Trophoblast cell (in vitro differentiated cells and primary cell): Measurements from ENCODE around the gene SRC.

Experiments used
- DNase-seq, 2 donors: peaks; one replicate each; pipeline ENCODE4 v3.0.0-alpha.2; 2016
- H2AFZ ChIP-seq: 2 replicates; pipeline ENCODE4 v1.6.1; 2013; ENCODE audit warnings: low read length, moderate library complexity, mild to moderate bottlenecking; ENCODE audit not compliant: insufficient read depth, poor library complexity
- H2AK5ac ChIP-seq: 2 replicates; pipeline ENCODE4 v1.6.1; 2013; ENCODE audit warnings: mild to moderate bottlenecking, low read length
- H2BK120ac ChIP-seq: 2 replicates; pipeline ENCODE4 v1.6.1; 2013; ENCODE audit warnings: low read length, mild to moderate bottlenecking, moderate library complexity; ENCODE audit not compliant: insufficient read depth, poor library complexity
- H2BK12ac ChIP-seq: 2 replicates; pipeline ENCODE4 v1.6.1; 2013; ENCODE audit warnings: mild to moderate bottlenecking, low read length, moderate library complexity
- H2BK5ac ChIP-seq: 2 replicates; pipeline ENCODE4 v1.6.1; 2013; ENCODE audit warnings: low read length, low read depth, moderate library complexity, mild to moderate bottlenecking; ENCODE audit not compliant: poor library complexity
- H3K14ac ChIP-seq: 2 replicates; pipeline ENCODE4 v1.6.1; 2013; ENCODE audit warnings: mild to moderate bottlenecking, low read length
- H3K18ac ChIP-seq: 2 replicates; pipeline ENCODE4 v1.6.1; 2013; ENCODE audit warnings: mild to moderate bottlenecking, low read length
- H3K23ac ChIP-seq: 2 replicates; pipeline ENCODE4 v1.6.1; 2013; ENCODE audit warnings: low read length
- H3K27ac ChIP-seq: 2 replicates; pipeline ENCODE4 v1.5.1; 2013; ENCODE audit warnings: low read depth, mild to moderate bottlenecking, inconsistent platforms, low read length, moderate library complexity
- H3K27me3 ChIP-seq: 2 replicates; pipeline ENCODE4 v1.6.1; 2013; ENCODE audit warnings: inconsistent platforms, mild to moderate bottlenecking, low read length, moderate library complexity; ENCODE audit not compliant: insufficient read depth
- H3K36me3 ChIP-seq, 2 experiments: 1 replicate in 1 of 2; 2 replicates in 1 of 2; pipeline ENCODE4 v1.6.1; 2013; ENCODE audit warnings: low read length in 2 of 2, mild to moderate bottlenecking in 2 of 2, moderate library complexity in 1 of 2; ENCODE audit not compliant: insufficient read depth in 2 of 2, control insufficient read depth in 1 of 2
- H3K4ac ChIP-seq: 2 replicates; pipeline ENCODE4 v1.6.1; 2013; ENCODE audit warnings: low read depth, mild to moderate bottlenecking, low read length, moderate library complexity
- H3K4me1 ChIP-seq, 2 experiments: 1 replicate in 1 of 2; 2 replicates in 1 of 2; pipeline ENCODE4 v1.6.1; 2013; ENCODE audit warnings: low read length in 2 of 2, mild to moderate bottlenecking in 2 of 2, moderate library complexity in 1 of 2; ENCODE audit not compliant: insufficient read depth in 2 of 2, control insufficient read depth in 1 of 2
- H3K4me2 ChIP-seq: 2 replicates; pipeline ENCODE4 v1.6.1; 2013; ENCODE audit warnings: inconsistent platforms, mild to moderate bottlenecking, low read length, moderate library complexity
- H3K4me3 ChIP-seq: 2 replicates; pipeline ENCODE4 v1.5.1; 2013; ENCODE audit warnings: mild to moderate bottlenecking, low read depth, low read length, inconsistent platforms
- H3K79me1 ChIP-seq: one replicate; pipeline ENCODE4 v1.6.1; 2013; ENCODE audit warnings: low read length
- H3K79me2 ChIP-seq: 2 replicates; pipeline ENCODE4 v1.6.1; 2013; ENCODE audit warnings: low read length, mild to moderate bottlenecking; ENCODE audit not compliant: control insufficient read depth, insufficient read depth, poor library complexity
- H3K9ac ChIP-seq: 2 replicates; pipeline ENCODE4 v1.6.1; 2013; ENCODE audit warnings: mild to moderate bottlenecking, low read length
- H3K9me3 ChIP-seq: 2 replicates; pipeline ENCODE4 v1.6.1; 2013; ENCODE audit warnings: low read depth, mild to moderate bottlenecking, control low read depth, inconsistent platforms, low read length; ENCODE audit not compliant: insufficient read depth
- H4K12ac ChIP-seq: 2 replicates; pipeline ENCODE4 v1.6.1; 2013; ENCODE audit warnings: low read depth, mild to moderate bottlenecking, low read length, moderate library complexity
- H4K8ac ChIP-seq: 2 replicates; pipeline ENCODE4 v1.6.1; 2013; ENCODE audit warnings: low read depth, mild to moderate bottlenecking, low read length, moderate library complexity
- H4K91ac ChIP-seq: one replicate; pipeline ENCODE4 v1.6.1; 2013; ENCODE audit warnings: low read depth, mild to moderate bottlenecking, low read length, moderate library complexity
- WGBS: extraction: QIAGEN DNeasy Blood & Tissue Kit; methylation state at CpG from one replicate; pipeline ENCODE4 v1.1.7; 2013; ENCODE audit warnings: missing lambda C conversion rate; ENCODE audit not compliant: insufficient read length, insufficient coverage; ENCODE audit errors: extremely low coverage; 5-methylcytosine and 5-hydroxymethylcytosine counted together

Gene SRC

GRCh38 chr20:37380864-37381579, 35.1 kb downstream of the SRC start:
- no peak overlapping the region for H4K12ac ChIP-seq
- H3K4me2 ChIP-seq: no peak overlapping the region
- H3K4me1 ChIP-seq: peaks cover 10 to 19% of the 10 kb centered on the region in 2 experiments
- no peak overlapping the region for H3K27ac ChIP-seq
- no peak overlapping the region for H3K14ac ChIP-seq
- H2BK5ac ChIP-seq: no peak overlapping the region
- no peak for DNase-seq
- H3K79me1 ChIP-seq: peaks cover 12% of the 10 kb centered on the region
- no peak overlapping the region for H3K18ac ChIP-seq
- H4K8ac ChIP-seq: no peak overlapping the region
- no peak overlapping the region for H3K9ac ChIP-seq
- peak overlapping the region; percentile 57 for H3K4ac ChIP-seq
- no peak overlapping the region for H2BK120ac ChIP-seq
- H3K79me2 ChIP-seq: peaks cover 32% of the 10 kb centered on the region
- no peak overlapping the region for H3K23ac ChIP-seq
- no peak overlapping the region for H2BK12ac ChIP-seq
- no peak overlapping the region for H4K91ac ChIP-seq
- no peak overlapping the region for H3K4me3 ChIP-seq
- H2AFZ ChIP-seq: no peak overlapping the region
- H3K27me3 ChIP-seq: no peaks in the 10 kb centered on the region
- peaks cover 2% of the 10 kb centered on the region for H3K9me3 ChIP-seq
- H2AK5ac ChIP-seq: no peak overlapping the region
- WGBS: no CpG with 5 or more reads among the region's 16 CpGs
- H3K36me3 ChIP-seq: peaks cover 79 to 84% of the 10 kb centered on the region in 2 experiments

- Histone ChIP-seq H3K4me2 (no peak overlapping the region), H3K27ac (no peak overlapping the region), H3K9ac (no peak overlapping the region), H3K9me3 (peaks cover 3% of the 10 kb centered on the region), H2BK120ac (no peak overlapping the region), H2AFZ (no peak overlapping the region), H4K12ac (no peak overlapping the region), H4K8ac (peak overlapping the region; percentile 23), H3K18ac (peak overlapping the region; percentile 53), H2BK12ac (no peak overlapping the region), H4K91ac (no peak overlapping the region), H3K4me3 (no peak overlapping the region), H3K14ac (no peak overlapping the region), H3K79me2 (peaks cover 24% of the 10 kb centered on the region), H2AK5ac (no peak overlapping the region), H3K27me3 (no peaks in the 10 kb centered on the region), H3K36me3 (peaks cover 80 to 85% of the 10 kb centered on the region in 2 experiments), H3K79me1 (peaks cover 12% of the 10 kb centered on the region), H3K23ac (no peak overlapping the region), H3K4ac (peak overlapping the region; percentile 58), H2BK5ac (no peak overlapping the region), H3K4me1 (peaks cover 7 to 17% of the 10 kb centered on the region in 2 experiments)
- no peak for DNase-seq
- WGBS: no CpG with 5 or more reads among the region's 11 CpGs
These were observed 35.9 kb downstream of the SRC start for GRCh38 chr20:37381621-37382471.

DNA sequence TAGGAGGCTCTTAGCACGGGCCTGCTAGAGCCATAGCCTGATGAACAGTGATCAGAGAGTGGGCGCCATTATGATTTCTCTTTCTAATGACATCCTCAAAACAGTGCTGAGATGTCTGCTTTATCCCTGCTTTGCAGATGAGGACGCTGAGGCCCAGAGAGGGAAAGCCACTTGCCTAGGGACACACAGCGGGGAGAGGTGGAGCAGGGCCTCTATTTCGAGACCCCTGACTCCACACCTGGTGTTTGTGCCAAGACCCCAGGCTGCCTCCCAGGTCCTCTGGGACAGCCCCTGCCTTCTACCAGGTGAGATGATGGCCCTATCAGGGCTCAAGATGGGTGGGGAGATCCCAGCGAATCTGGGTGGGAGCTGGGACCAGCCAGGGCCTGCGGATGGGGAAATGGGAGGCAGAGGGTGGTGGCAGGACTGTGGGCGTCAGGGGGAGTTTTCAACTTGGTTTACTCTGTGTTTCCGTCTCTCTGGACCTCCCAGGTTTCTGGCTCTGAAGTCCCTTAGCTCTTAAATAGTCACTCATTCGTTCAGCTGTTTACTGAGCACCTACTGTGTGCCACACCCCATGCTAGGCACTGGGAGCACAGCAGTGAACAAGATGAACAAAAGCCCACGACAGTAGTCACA, 36.7 kb downstream of the SRC start:
- Histone ChIP-seq H3K9me3 (peaks cover 3% of the 10 kb centered on the region), H3K27ac (peak overlapping the region; percentile 24), H3K4me1 (peaks cover 5 to 15% of the 10 kb centered on the region in 2 experiments), H3K4ac (peak overlapping the region; percentile 58), H2BK5ac (no peak overlapping the region), H3K4me2 (no peak overlapping the region), H3K36me3 (peaks cover 83 to 85% of the 10 kb centered on the region in 2 experiments), H2BK12ac (no peak overlapping the region), H3K79me1 (peaks cover 12% of the 10 kb centered on the region), H4K12ac (no peak overlapping the region), H2BK120ac (no peak overlapping the region), H2AK5ac (no peak overlapping the region), H3K14ac (no peak overlapping the region), H2AFZ (no peak overlapping the region), H3K79me2 (peaks cover 19% of the 10 kb centered on the region), H4K91ac (no peak overlapping the region), H3K27me3 (no peaks in the 10 kb centered on the region), H4K8ac (no peak overlapping the region), H3K18ac (no peak overlapping the region), H3K23ac (no peak overlapping the region), H3K4me3 (no peak overlapping the region), H3K9ac (no peak overlapping the region)
- WGBS: no CpG with 5 or more reads among the region's 11 CpGs
- no peak for DNase-seq

DNA sequence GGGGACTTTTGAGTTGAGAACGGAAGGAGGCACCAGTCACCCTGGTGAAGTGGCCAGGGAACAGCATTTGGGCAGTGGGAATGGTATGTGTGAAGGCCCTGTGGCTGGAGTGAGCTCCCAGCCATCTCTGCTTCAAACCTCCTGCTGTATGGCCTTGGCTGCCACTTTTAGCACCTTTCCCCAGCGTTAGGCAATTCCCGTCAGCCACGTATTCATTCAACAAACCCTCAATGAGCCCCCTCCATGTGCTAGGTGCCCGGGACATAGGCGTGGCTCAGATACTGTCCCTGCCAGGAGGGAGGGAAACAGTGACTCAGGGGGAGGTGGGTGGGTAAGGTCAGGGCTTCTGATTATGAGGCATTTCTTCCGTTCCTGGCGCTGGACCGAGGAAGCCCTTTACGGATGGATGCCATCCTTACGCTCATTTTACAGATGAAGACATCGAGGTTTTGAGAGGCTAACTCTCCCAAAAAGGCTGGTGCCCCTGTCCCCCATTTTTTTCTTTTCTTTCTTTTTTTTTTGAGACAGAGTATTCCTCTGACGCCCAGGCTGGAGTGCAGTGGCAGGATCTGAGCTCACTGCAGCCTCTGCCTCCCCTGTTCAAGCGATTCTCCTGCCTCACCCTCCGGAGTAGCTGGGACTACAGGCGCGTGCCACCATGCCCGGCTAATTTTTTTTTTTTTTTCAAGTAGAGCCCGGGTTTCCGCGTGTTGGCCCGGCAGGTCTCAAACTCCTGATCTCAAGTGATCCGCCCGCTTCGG, 37.5 kb downstream of the SRC start:
- Histone ChIP-seq H3K27me3 (no peaks in the 10 kb centered on the region), H2BK5ac (no peak overlapping the region), H2AFZ (no peak overlapping the region), H4K8ac (no peak overlapping the region), H3K4ac (no peak overlapping the region), H3K4me1 (peaks cover 5 to 12% of the 10 kb centered on the region in 2 experiments), H2BK12ac (no peak overlapping the region), H3K23ac (no peak overlapping the region), H4K12ac (no peak overlapping the region), H3K14ac (no peak overlapping the region), H3K18ac (no peak overlapping the region), H3K79me1 (peaks cover 12% of the 10 kb centered on the region), H3K4me3 (no peak overlapping the region), H3K9ac (no peak overlapping the region), H2AK5ac (no peak overlapping the region), H2BK120ac (no peak overlapping the region), H3K79me2 (peaks cover 19% of the 10 kb centered on the region), H4K91ac (no peak overlapping the region), H3K4me2 (no peak overlapping the region), H3K9me3 (peaks cover 3% of the 10 kb centered on the region), H3K36me3 (peaks cover 90 to 91% of the 10 kb centered on the region in 2 experiments), H3K27ac (no peak overlapping the region)
- DNase-seq: peak in 1 of 2 donors; percentile 26
- no CpG with 5 or more reads among the region's 25 CpGs for WGBS
